ENCODE measurements around the gene E2F6.

E2F6 gene, protein sequence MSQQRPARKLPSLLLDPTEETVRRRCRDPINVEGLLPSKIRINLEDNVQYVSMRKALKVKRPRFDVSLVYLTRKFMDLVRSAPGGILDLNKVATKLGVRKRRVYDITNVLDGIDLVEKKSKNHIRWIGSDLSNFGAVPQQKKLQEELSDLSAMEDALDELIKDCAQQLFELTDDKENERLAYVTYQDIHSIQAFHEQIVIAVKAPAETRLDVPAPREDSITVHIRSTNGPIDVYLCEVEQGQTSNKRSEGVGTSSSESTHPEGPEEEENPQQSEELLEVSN

DNA sequence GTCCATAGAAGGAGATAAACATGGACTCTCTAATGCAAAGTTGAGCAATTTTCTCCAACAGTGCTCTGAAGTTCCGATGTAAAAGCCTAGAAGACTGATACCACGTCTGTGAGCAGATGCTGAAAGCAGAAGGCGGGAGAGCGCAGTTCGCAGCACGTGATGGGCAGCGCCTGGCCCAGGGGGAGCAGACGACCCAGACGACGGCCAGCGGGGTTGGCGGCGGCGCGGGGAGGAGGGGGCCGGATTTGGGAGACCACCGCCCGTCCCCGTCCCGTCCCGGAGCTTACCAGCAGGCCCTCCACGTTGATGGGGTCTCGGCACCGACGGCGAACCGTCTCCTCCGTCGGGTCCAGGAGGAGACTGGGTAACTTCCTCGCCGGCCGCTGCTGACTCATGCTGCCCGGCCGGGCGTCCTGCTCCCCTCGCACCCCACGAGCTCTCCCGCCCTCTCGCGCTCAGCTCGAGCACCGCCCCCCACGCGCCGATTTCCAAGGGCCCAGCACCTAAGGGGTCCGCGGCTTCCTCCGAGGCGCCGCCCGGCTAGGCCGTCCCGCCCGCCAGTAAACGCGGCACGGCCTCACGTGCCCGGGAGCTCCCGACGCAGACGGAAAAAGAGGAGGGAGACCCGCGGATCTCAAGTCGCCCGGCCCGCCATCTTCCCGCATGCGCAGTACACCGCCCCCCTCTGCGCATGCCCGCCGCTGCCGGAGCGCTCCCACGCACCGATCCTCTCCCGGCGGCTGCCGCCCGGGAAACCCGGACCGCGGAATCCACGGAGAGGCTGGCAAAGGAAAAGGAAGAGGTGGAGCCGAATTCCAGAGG, at the start of gene E2F6:
Gene E2F6, minus strand, starts transcription at position 677 of the 822 bp plus-strand sequence. Its CDS starts 282 bp downstream, at position 395.
- in situ Hi-C loops (cut with MboI; ENCODE audit: low sequenced_read_pairs), result no loop called here

- in situ Hi-C loops (cut with MboI; ENCODE audit: low sequenced_read_pairs), result no loop called here
These were observed 49.6 kb upstream of the E2F6 start for GRCh38 chr2:11515490-11515981.

- in situ Hi-C loops (cut with MboI; ENCODE audit: low sequenced_read_pairs), result no loop called here
These were observed 48.9 kb upstream of the E2F6 start for GRCh38 chr2:11514904-11515303.

GRCh38 chr2:11514081-11514730, 48.2 kb upstream of the E2F6 start:
- in situ Hi-C loops (cut with MboI; ENCODE audit: low sequenced_read_pairs), result no loop called here

DNA sequence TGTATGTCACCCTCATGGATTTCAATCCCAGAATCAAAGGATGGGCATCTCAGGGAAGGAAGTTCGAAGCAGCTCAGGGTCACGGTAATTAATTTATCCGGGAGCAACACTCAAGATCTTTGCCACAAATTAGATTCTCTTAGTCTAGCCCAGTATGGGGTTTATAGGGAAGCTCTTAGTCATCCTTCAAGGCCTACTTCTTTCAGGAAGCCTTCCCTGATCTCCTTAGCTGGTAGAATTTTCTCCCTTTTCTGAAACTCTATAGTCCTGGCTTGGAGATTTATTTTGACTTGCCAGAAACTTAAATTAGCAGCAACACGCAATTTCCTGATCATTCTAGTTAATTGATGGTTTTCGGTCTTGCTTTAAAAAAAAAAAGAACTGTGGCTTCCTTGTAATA, 47.4 kb upstream of the E2F6 start:
- in situ Hi-C loops (cut with MboI; ENCODE audit: low sequenced_read_pairs), result no loop called here

DNA sequence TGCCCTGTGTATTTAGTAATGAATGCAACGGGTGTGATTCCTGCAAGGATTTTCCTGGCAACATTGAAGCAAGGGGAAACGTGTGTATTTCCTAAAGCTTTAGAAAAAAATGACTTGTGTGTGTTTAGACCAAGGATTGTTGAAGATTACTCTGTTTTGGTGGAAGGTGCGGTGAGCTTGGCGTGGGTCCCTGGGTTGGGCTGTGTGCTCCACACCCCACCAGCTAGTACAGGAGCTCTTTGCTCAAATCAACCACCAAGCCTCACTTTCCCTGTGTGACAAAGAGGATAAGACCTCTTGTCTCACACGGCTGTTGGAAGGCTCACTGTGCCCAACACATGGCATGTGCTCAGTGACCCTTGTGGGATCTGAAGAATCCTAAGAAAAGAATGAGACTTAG, 46.5 kb upstream of the E2F6 start:
- in situ Hi-C loops (cut with MboI; ENCODE audit: low sequenced_read_pairs), result no loop called here

DNA sequence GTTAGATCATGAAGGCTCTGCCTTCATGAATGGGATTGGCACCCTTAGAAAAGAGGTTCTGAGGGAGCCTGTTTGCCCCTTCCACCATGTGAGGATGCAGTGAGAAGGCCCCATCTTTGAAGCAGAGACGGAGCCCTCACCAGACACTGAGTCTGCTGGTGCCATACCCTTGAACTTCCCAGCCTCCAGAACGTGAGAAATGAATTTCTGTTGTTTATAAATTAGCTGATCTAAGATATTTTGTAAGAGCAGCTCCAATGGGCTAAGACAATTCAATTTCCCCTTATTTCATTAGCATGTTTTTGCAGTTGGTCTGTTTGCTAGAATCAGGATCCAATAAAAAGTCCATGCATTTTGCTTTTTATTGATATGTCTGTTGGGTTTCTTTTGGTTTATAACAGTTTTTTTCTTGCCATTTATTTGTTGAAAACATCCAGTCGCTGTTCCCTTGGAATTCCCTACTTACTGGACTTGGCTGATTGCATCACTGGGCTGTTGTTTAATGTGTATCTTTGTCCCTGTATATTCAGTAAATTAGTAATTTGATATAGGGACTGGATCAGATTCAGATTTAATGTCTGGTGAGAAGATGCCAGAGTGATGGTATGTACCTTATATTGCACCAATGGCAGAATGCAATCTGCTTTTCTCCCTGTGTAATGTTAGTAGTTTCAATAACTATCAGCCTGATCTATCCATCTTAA, 43.8 kb upstream of the E2F6 start:
- in situ Hi-C loops (cut with MboI; ENCODE audit: low sequenced_read_pairs), result no loop called here

DNA sequence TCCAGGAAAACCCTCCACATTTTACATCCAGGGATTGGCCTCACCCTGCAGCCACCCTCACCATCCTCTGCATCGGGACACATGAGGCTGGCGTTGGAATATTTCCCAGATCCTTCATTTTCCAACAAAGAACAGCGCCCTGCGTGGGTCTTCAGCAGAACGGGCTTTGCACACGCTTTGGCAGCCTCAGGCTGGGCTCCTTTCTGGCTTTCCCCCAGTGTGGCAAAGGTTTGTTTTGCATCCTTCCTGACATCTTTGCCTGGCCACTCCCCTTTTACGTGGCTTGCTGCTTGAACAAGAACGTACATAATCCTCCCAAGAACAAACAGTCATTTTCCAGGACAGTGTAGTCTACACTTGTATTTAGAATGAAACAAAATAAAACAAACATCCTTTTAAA, 42.3 kb upstream of the E2F6 start:
- in situ Hi-C loops (cut with MboI; ENCODE audit: low sequenced_read_pairs), result no loop called here

DNA sequence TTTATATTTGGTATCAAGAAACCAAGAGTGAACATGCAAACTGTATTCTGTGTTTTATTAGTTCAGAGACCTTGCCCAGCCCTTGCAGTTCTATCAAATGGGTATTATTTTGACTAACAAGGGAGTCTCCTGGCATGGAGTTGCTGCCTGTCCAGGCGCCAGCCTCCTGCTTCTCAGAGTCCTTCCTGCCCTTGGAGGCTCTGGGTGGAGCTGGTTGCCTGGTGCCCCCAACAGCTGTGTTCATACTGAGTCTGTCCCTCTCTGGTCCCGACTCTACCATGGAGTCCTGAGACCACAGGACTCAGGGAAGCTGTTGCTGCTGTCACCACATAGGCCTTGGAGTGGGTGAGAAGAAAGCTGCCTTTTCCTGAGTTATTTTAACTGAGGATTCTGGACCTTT, 41.6 kb upstream of the E2F6 start:
- in situ Hi-C loops (cut with MboI; ENCODE audit: low sequenced_read_pairs), result no loop called here

DNA sequence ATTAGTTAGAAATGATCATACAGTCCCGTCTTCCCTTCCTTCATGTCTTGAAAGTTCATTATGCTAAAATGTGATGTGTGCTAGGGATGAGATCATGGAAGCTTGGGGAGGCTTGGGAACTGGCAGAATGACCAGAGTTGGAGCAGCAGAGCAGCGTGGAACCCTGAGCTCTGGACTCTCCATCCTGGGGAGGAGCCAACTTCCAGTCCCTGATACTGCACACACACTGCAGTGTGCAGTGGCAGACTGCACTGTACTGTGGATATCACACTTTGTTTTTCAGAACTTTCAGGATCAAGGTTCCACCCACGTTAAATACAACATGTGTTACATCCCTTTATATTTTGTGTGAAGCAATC, 40.6 kb upstream of the E2F6 start:
- in situ Hi-C loops (cut with MboI; ENCODE audit: low sequenced_read_pairs), result no loop called here

- in situ Hi-C loops (cut with MboI; ENCODE audit: low sequenced_read_pairs), result no loop called here
These were observed 40.0 kb upstream of the E2F6 start for GRCh38 chr2:11505652-11506610.

DNA sequence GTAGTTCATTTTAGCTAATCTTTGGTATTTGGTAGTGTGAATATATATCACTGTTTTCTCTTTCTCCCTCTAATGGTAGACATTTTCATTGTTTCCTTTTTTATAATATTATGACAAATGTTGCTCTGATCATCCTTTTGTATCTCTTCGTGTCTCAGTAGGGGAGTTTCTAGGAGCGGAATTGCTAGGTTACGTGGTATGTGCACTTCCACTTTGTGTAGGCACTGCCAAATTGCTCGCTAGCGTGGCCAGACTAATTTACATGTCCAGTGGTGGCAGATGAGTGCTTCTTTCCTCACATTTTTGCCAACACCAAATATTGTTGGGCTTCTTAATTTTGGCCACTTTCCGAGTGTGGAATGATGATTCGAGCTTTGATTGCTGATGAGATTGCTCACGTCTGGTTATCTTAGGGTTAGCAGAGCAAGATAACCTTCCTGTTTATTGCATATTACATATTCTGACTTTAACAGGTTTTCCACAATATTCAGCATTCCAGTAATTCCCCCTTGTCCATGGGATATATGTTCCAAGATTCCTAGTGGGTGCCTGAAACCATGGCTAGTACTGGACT, 37.5 kb upstream of the E2F6 start:
- in situ Hi-C loops (cut with MboI; ENCODE audit: low sequenced_read_pairs), result no loop called here

DNA sequence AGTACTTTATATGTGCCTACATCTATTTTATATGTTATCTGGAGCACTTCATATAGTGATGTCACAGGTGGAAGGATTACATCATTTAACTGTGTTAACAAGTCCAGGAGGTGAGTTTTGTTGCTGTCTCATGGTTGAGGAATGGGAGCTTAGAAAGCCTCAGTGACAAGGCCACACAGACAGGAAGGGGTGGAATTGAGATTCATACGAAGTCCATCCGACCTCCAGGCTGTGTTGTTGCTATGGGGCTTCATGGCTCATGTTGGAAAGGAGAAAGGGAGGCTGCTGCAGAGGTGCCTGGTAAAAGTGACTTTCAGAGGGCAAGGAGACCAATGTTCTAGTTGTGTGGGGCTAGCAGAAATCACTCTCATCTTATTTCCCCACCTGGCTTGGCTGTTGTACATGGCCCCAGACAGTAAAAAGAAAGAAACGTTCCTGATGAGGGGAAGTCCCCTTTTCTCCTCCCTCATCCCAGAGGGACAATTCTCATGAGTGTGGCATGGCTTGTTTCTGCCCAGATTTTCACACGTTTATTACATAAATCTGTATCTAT, 36.9 kb upstream of the E2F6 start:
- in situ Hi-C loops (cut with MboI; ENCODE audit: low sequenced_read_pairs), result no loop called here

DNA sequence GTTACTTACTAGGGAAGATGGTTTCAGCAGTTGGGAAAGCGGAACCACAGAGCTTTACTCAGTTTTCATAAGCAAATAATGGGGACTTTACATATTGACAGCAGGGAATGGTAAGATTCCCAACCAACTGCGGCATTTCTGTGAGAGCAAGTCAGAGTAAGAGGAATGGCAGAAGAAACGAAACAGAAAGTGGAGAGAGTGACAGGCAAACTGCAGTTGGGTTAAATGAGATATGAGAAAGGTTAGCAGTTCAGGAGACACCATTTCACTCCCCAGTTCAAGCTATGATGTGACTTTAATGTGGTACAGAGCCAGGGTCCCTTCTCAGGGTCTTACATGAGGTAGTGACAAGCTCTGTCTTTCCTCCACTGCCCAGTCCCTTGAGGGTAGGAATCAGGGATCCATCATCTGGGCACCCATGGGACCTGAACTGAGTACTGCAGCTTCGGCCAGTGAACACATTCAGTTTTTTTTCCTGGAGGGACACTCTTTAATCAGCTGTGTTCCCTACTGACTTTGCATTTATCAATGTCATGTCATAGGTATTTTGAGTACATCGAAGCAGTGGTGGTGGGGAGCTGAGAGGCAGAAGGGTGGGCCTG, 34.8 kb upstream of the E2F6 start:
- in situ Hi-C loops (cut with MboI; ENCODE audit: low sequenced_read_pairs), result no loop called here

DNA sequence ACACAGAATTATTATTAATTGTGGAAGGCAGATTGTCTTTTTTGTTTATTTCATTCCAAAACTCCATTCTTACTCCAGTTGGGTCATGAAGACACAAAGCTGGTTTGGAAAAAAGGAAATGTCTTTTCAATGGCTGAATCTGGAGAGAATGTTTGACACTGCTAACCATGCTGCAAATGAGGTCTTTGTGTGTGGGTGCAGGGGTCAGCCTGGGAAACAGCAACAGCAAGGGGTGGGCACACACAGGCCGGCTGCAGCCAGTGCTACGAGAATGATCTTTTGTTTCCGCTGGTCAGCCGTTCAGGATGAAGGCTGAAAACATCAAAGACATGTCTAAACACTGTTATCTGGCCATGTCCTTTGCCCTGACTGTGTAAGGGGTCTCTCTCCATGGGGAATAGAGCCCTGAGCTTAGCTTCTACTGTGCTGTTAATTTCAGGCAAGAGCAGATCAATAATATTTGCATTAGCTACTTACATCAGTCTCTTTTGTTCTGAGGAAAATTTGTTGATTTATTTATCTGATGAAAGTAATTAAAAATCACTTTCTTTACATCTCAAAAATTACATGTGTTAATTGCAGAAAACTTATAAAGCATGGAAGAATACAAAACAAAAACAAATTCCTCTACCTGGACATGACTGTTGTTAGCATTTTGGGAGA, 33.3 kb upstream of the E2F6 start:
- in situ Hi-C loops (cut with MboI; ENCODE audit: low sequenced_read_pairs), result no loop called here

- in situ Hi-C loops (cut with MboI; ENCODE audit: low sequenced_read_pairs), result no loop called here
These were observed 32.6 kb upstream of the E2F6 start for GRCh38 chr2:11498543-11499034.

GRCh38 chr2:11495844-11496681, 30.1 kb upstream of the E2F6 start:
- in situ Hi-C loops (cut with MboI; ENCODE audit: low sequenced_read_pairs), result no loop called here

Data from hTERT RPE-1 (cell line).